Loucy (cell line): ENCODE data around the gene SHANK3.
"Not testable (repeated sequence)": the region's sequence is repeated elsewhere in the genome, so short reads cannot be mapped to it uniquely, and the experiment has no call there.

Experiments used
- H2AFZ ChIP-seq: fragments of 200-600 bp; sonication (generic); 2 replicates; pipeline ENCODE4 v1.6.0; 2016; ENCODE audit warnings: antibody characterized with exemption, mild to moderate bottlenecking, low read length, moderate library complexity
- H3F3A ChIP-seq: fragments of 200-600 bp; 2 replicates; pipeline ENCODE4 v1.6.0; 2016; ENCODE audit warnings: antibody characterized with exemption, low read depth, mild to moderate bottlenecking
- H3K27me3 ChIP-seq: fragments of 200-600 bp; sonication (generic); 2 replicates; pipeline ENCODE4 v1.6.1; 2014; ENCODE audit warnings: low read length, mild to moderate bottlenecking; ENCODE audit not compliant: insufficient read depth, poor library complexity, severe bottlenecking
- H3K36me3 ChIP-seq: fragments of 200-600 bp; sonication (generic); 2 replicates; pipeline ENCODE4 v1.6.1; 2016; ENCODE audit warnings: low read length; ENCODE audit not compliant: insufficient read depth
- H3K4me1 ChIP-seq: fragments of 200-600 bp; sonication (generic); 2 replicates; pipeline ENCODE4 v1.5.1; 2014; ENCODE audit warnings: low read length, mild to moderate bottlenecking; ENCODE audit not compliant: insufficient read depth, poor library complexity, severe bottlenecking
- H3K4me2 ChIP-seq: fragments of 200-600 bp; sonication (generic); 2 replicates; pipeline ENCODE4 v1.6.0; 2014; ENCODE audit warnings: antibody characterized with exemption, low read length, low read depth, mild to moderate bottlenecking; ENCODE audit not compliant: poor library complexity, severe bottlenecking
- H3K4me3 ChIP-seq: fragments of 200-600 bp; sonication (generic); 2 replicates; pipeline ENCODE4 v1.5.1; 2014; ENCODE audit warnings: low read length, mild to moderate bottlenecking, mixed read lengths; ENCODE audit not compliant: poor library complexity, severe bottlenecking
- H3K79me2 ChIP-seq: fragments of 200-600 bp; sonication (generic); 2 replicates; pipeline ENCODE4 v1.6.1; 2014; ENCODE audit warnings: low read length; ENCODE audit not compliant: insufficient read depth
- H3K9ac ChIP-seq: fragments of 200-600 bp; sonication (generic); 2 replicates; pipeline ENCODE4 v1.6.0; 2014; ENCODE audit warnings: mild to moderate bottlenecking, low read depth, low read length, moderate library complexity; ENCODE audit not compliant: poor library complexity, severe bottlenecking
- H3K9me2 ChIP-seq: fragments of 200-600 bp; sonication (generic); replicated peaks from 2 replicates; pipeline ENCODE4 v1.6.1; 2016; ENCODE audit warnings: low read depth, low read length, mixed read lengths
- H3K9me3 ChIP-seq: fragments of 200-600 bp; sonication (generic); 2 replicates; pipeline ENCODE4 v1.6.1; 2014; ENCODE audit warnings: mild to moderate bottlenecking, antibody characterized with exemption, low read length, low read depth; ENCODE audit not compliant: insufficient read depth
- H4K20me1 ChIP-seq: fragments of 200-600 bp; sonication (generic); 2 replicates; pipeline ENCODE4 v1.6.0; 2014; ENCODE audit warnings: antibody characterized with exemption, low read length, mild to moderate bottlenecking; ENCODE audit not compliant: insufficient read depth, poor library complexity, severe bottlenecking
- EZH2phosphoT487 ChIP-seq: fragments of 200-600 bp; IDR thresholded peaks from 2 replicates; pipeline ENCODE4 v1.6.1; 2018; ENCODE audit warnings: antibody characterized with exemption, mild to moderate bottlenecking, moderate library complexity, borderline replicate concordance
- TF ChIP-seq, protein P1 (sequence below): fragments of 200-600 bp; sonication (generic); conservative IDR thresholded peaks from 2 replicates; pipeline ENCODE4 v1.5.1; 2014; ENCODE audit warnings: mild to moderate bottlenecking, antibody characterized with exemption, low read length

SHANK3 gene

DNA sequence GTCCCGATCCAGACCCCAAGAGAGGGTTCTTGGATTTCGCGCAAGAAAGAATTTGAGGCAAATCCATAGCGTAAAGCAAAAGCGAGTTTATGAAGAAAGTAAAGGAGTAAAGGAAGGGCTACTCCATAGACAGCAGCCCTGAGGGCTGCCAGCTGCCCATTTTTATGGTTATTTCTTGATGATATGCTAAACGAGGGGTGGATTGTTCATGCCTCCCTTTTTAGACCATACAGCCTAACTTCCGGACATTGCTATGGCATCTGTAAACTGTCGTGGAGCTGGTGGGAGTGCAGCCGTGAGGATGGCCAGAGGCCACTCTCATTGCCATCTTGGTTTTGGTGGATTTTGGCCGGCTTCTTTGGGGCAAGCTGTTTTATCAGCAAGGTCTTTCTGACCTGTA, 19.4 kb upstream of the SHANK3 start:
- Histone ChIP-seq H3K4me1 (no peaks in the 10 kb centered on the region), H3K4me2 (no peak overlapping the region), H3K36me3 (no peaks in the 10 kb centered on the region), H3K9ac (no peak overlapping the region), H2AFZ (no peak overlapping the region), H4K20me1 (no peaks in the 10 kb centered on the region), H3K27me3 (no peaks in the 10 kb centered on the region), H3K4me3 (no peak overlapping the region), H3K9me3 (peaks cover 6% of the 10 kb centered on the region; the same call in 1 of the 2 replicates), H3K9me2 (no peaks in the 10 kb centered on the region), H3F3A (no peaks in the 10 kb centered on the region), H3K79me2 (no peaks in the 10 kb centered on the region)
- TF ChIP-seq EZH2phosphoT487: no peak
- TF ChIP-seq, protein P1, sequence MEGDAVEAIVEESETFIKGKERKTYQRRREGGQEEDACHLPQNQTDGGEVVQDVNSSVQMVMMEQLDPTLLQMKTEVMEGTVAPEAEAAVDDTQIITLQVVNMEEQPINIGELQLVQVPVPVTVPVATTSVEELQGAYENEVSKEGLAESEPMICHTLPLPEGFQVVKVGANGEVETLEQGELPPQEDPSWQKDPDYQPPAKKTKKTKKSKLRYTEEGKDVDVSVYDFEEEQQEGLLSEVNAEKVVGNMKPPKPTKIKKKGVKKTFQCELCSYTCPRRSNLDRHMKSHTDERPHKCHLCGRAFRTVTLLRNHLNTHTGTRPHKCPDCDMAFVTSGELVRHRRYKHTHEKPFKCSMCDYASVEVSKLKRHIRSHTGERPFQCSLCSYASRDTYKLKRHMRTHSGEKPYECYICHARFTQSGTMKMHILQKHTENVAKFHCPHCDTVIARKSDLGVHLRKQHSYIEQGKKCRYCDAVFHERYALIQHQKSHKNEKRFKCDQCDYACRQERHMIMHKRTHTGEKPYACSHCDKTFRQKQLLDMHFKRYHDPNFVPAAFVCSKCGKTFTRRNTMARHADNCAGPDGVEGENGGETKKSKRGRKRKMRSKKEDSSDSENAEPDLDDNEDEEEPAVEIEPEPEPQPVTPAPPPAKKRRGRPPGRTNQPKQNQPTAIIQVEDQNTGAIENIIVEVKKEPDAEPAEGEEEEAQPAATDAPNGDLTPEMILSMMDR: no peak

DNA sequence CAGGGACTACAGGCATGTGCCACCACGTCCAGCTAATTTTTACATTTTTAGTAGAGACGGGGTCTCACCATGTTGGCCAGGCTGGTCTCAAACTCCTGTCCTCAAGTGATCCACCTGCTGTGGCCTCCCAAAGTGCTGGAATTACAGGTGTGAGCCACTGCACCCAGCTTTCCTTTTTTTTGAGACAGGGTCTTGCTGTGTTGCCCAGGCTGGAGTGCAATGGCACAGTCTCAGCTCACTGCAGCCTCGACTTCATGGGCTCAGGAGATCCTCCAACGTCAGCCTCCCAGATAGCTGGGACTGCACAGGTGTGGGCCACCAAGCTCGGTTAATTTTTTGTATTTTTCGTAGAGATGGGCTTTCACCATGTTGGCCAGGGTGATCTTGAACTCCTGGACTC, 18.0 kb upstream of the SHANK3 start:
- not testable (repeated sequence) for H3K27me3 ChIP-seq, H3K4me2 ChIP-seq

DNA sequence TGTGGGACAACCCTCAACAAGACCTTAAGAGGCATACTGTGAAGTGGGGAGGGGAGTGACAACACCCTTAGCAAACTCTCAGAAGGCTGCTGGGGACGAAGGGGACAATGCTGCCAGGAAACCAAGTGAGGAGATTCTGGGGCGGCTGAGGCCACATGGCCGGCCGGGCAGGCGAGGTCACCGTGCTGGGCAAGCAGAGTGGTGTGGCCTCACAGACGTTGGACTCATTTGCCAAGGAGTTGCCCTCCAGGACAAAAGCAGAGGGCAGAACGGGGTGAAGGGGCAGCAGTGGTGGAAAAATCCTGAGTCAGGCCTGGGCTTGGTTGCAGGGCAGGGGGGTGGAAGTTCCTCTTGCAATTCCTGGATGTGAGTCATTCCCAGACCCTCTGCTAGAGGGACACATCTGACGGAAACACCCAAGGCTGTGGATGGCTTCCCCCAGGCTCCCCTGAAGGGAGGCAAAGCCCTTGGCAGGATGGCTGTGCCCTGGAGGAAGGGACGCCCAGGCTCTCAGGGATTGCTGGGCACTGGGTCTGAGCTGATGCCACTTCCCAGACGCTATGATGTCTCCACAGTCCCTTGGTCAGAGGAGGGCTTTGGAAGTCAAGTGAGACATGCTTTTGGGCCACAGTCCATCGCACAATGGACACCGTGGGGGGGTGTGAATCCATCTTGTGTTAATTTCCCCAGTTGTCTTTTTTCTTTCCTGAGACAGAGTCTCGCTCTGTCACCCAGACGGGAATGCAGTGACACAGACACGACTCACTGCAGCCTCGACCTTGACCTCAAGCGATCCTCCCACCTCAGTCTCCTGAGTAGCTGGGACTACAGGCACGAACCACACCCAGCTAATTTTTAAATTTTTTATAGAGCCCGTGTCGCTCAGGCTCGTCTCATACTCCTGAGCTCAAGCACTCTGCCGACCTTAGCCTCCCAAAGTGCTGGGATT, 16.2 kb upstream of the SHANK3 start:
- H3K4me3 ChIP-seq: no peak overlapping the region
- no peaks in the 10 kb centered on the region for H3K4me1 ChIP-seq
- no peak overlapping the region for H2AFZ ChIP-seq
- no peaks in the 10 kb centered on the region for H3K36me3 ChIP-seq
- H3F3A ChIP-seq: no peaks in the 10 kb centered on the region
- no peaks in the 10 kb centered on the region for H3K27me3 ChIP-seq
- no peaks in the 10 kb centered on the region for H3K9me2 ChIP-seq
- H3K9me3 ChIP-seq: no peaks in the 10 kb centered on the region
- H3K9ac ChIP-seq: no peak overlapping the region
- no peak overlapping the region for H3K4me2 ChIP-seq
- H4K20me1 ChIP-seq: no peaks in the 10 kb centered on the region
- no peaks in the 10 kb centered on the region for H3K79me2 ChIP-seq
- TF ChIP-seq, protein P1: no peak
- no peak for TF ChIP-seq EZH2phosphoT487

More for the DNA sequence above, 18.0 kb upstream of the SHANK3 start:
- not testable (repeated sequence) for H2AFZ ChIP-seq, H3K4me3 ChIP-seq, H3K9ac ChIP-seq, H3K4me1 ChIP-seq, H3K9me2 ChIP-seq, H3F3A ChIP-seq, H3K36me3 ChIP-seq, H3K79me2 ChIP-seq, H3K9me3 ChIP-seq, H4K20me1 ChIP-seq

DNA sequence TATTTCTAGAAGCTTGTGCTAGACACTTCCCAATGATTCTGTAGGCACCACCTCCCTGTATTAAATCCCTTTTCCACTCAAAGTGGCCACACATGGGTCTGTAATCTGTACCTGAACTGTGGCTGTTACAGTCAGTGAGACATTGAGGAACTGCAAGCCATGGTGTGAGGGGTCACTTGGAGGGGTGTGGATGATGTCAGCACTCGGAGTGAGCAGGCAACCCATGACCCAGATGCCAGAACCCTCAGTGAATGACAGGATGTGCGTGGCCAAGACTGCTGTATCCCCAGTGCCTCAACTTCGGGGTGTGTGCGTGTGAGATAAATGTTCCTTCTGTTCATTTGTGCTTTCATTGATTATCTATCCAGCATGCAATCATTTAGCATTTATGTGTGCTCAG, 14.7 kb upstream of the SHANK3 start:
- no peaks in the 10 kb centered on the region for H3K27me3 ChIP-seq
- H3K36me3 ChIP-seq: no peaks in the 10 kb centered on the region
- H4K20me1 ChIP-seq: no peaks in the 10 kb centered on the region
- no peak overlapping the region for H3K4me2 ChIP-seq
- no peaks in the 10 kb centered on the region for H3F3A ChIP-seq
- H3K9ac ChIP-seq: no peak overlapping the region
- no peaks in the 10 kb centered on the region for H3K9me2 ChIP-seq
- no peaks in the 10 kb centered on the region for H3K4me1 ChIP-seq
- no peak overlapping the region for H3K4me3 ChIP-seq
- H3K9me3 ChIP-seq: no peaks in the 10 kb centered on the region
- no peak overlapping the region for H2AFZ ChIP-seq
- TF ChIP-seq, protein P1: no peak
- TF ChIP-seq EZH2phosphoT487: no peak
- no peaks in the 10 kb centered on the region for H3K79me2 ChIP-seq

DNA sequence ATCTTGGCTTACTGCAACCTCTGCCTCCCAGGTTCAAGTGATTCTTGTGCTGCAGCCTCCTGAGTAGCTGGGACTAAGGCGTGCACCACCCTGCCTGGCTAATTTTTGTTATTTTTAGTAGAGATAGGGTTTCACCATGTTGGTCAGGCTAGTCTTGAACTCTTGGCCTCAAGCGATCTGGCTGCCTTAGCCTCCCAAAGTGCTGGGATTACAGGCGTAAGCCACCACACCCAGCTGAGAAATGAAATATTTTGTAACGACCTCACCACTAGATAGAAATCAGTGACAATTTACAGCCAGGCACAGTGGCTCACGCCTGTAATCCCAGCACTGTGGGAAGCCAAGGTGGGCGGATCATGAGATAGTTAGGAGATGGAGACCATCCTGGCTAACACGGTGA, 12.9 kb upstream of the SHANK3 start:
- not testable (repeated sequence) for H2AFZ ChIP-seq, H3K4me2 ChIP-seq, H4K20me1 ChIP-seq, H3K4me1 ChIP-seq, H3K27me3 ChIP-seq, H3K79me2 ChIP-seq, H3K9ac ChIP-seq, H3K4me3 ChIP-seq, H3K9me2 ChIP-seq, H3K36me3 ChIP-seq, H3K9me3 ChIP-seq, H3F3A ChIP-seq
